Left lobe of liver (tissue), 2 donors: ENCODE data around the gene SIRT3. TPM values are rescaled to one million over a fixed set of nuclear protein-coding genes. Genes with fewer than 3 reads are reported as not detected.
A peak's percentile ranks its signal among the peaks of the same experiment; 100 is the strongest.
"Not testable (repeated sequence)": the region's sequence is repeated elsewhere in the genome, so short reads cannot be mapped to it uniquely, and the experiment has no call there.

Experiments
- ATAC-seq: fragments of 200-7000 bp; cut with Tn5 transposase; one replicate; pipeline ENCODE4 v1.9.1; 2020; ENCODE audit warnings: mild to moderate bottlenecking, moderate library complexity
- DNase-seq: peaks from one replicate; pipeline ENCODE4 v3.0.0-alpha.2; 2020; ENCODE audit warnings: low spot score
- total RNA-seq: library from RNA; stranded (reverse); gene quantifications from one replicate; pipeline ENCODE4 v1.2.1, GENCODE V29; 2021
- donor health status: DM: no; HTN: no; CAD: no; lungs with moderate emphysema.
- donor health status: DM: no; HTN: yes; CAD: no.

The SIRT3 gene
- total RNA-seq, 1 donor from 2014 or later, result 21.4 TPM

DNA sequence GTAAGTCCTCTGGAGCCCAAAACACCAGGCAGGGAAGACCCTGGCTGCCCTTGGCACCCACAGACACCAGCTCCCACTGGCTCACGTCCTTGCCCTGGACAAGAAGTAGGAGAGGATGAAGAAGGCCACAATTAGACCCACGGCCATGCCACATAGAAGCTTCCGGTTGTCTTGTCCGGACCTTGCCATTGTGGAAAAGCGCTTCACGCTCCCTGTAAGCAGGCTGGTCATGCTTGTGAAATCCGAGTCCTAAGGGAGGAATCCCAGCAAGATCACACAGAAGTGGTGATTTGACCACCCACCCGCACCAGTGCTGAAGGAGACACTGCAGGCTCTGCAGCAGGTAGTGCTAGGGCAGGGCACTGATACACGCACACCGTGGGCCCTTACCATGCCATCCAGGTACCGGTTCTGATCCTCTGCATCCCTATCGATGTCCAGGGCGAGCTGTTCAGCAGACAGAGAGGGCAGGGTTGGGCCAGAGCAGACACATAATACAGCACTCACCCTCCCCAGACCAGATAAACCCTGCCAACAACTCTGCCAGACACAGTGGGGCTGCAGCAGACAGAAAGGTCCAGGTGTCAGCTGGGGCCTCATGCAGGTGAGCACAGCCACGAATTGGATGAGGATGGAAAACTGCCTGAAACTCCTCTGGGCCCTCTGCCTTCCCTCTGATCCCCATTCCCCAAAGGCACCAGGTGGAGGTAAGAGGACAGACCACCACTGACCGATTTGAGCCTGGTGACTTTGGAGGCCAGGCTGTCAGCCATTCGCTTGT lies 30.7 kb downstream of the SIRT3 start:
- ATAC-seq (no peak), DNase-seq (peak; percentile 41)

DNA sequence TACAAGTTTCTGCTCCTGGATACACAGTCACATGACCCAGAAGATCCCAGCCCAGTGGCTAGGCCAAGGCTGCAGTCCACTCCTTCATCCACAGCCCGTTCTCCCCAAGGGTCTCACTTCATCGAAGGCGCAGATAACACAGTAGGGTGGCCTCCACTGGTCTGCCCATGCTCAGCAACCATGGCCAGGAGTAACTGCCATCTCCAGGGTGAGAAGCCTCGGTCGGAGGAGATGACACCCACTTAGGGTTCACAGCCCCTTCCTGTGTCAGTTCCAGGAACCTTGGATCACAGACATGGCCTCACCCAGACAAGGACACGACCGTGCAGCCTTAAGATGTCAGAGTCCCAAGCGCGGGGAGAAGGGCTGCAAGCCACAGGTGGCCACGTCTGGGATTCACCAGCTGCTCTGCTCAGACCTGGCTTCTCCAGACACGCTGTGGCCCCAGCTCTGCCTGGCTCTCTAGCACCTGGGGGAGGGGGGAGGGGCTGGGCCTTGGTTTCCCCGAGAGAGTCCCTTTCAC lies 31.5 kb downstream of the SIRT3 start:
- ATAC-seq (no peak), DNase-seq (peak; percentile 42)

DNA sequence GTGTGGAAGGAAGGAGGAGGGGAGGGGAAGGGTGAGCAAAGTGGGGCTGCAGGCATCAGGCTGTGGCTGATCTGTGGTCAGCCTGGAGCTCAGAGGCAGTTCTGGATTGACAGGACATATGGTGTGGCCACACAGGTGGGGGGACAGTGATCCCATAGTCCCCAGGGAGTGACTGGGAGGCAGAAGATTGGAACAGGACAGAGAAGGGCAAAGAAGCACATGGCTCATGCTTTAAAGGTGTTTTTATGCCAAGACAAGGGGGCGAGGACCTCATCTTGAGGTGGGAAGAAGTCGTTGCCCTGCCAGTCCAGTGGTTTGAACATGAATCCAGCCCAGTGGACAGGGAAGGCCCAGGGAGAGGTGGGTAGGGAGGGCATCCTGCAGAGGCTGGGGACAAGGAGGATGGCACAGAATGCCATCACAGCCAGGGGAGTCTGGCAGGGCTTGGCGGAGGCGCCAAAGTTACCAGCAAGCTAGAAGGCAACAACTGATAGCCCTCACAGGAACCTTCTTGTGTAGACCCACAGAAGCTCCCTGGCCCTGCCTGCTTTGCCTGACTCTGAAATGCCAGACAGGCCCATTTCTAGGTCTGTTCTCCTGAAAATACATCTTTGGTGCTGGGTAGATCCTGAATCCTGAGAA lies 32.1 kb downstream of the SIRT3 start:
- no peak for ATAC-seq
- peak; percentile 40 for DNase-seq

DNA sequence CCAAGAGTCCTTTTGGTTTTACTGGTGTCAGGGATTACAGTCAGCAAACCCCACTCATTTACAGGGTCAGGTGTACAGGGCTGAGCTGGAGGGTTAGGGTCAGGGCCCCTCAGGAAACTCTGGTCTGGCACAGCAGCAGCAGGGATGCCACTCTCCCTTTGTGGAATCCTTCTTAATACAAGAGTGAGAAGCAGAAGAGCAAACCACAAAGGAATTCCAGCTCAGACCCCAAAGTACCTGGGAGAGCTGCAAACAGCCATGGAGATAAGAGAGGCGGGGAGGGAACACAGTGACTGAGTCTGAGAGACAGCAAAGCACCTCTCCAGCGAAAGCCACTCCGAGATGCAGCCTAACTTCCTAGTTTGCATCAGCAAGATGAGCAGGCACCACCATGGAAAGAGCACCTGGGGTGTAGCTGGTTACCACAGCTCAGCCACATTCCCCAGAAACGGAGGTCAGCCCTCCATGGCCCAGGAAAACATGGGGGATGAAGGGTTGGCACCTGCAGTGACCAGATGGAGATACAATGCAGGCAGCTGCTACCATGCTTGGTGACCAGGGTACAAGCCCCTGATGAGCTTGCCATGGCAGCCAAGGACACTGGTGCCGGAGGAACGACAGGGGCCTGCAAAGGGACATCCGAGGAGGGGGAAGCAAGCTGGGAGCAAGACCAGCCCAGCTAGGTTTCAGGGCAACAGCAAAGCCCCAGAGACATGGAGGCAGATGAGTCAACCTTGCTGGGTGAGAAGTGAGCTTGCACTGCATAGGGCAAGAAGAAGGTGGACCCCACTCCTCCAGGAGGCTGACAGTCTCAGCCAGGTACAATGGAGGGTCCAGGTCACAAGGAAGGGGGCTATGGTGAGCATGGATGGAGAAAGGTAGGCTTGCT lies 32.8 kb downstream of the SIRT3 start:
- no peak for ATAC-seq
- peak; percentile 41 for DNase-seq

DNA sequence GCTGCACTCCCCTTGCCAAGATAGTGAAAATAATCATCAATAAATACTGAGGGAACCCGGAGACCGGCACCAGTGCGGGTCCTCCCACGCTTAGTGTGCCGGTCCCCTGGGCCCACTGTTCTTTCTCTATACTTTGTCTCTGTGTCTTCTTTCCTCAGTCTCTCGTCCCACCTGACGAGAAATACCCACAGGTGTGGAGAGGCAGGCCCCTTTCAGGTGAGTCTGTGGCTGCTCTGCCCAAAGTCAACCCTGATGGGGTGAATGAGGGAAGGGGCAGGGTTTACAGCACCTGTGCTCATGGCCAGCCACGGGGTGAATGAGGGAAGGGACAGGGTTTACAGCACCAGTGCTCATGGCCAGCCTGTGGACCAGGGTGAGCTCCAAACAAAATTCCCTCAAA lies 33.7 kb downstream of the SIRT3 start:
- ATAC-seq, result no peak
- peak; percentile 35 for DNase-seq

DNA sequence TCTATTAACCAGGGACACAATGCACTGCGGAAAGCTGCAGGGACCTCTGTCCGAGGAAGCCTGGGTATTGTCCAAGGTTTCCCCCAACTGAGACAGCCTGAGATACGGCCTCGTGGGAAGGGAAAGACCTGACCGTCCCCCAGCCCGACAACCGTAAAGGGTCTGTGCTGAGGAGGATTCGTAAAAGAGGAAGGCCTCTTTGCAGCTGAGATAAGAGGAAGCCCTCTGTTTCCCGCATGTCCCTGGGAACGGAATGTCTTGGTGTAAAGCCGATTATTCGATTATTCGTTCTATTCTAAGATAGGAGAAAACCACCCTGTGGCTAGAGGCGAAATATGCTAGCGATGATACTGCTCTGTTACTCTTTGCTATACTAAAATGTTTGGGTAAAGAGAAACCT lies 34.2 kb downstream of the SIRT3 start:
- DNase-seq (no peak), ATAC-seq (no peak)

DNA sequence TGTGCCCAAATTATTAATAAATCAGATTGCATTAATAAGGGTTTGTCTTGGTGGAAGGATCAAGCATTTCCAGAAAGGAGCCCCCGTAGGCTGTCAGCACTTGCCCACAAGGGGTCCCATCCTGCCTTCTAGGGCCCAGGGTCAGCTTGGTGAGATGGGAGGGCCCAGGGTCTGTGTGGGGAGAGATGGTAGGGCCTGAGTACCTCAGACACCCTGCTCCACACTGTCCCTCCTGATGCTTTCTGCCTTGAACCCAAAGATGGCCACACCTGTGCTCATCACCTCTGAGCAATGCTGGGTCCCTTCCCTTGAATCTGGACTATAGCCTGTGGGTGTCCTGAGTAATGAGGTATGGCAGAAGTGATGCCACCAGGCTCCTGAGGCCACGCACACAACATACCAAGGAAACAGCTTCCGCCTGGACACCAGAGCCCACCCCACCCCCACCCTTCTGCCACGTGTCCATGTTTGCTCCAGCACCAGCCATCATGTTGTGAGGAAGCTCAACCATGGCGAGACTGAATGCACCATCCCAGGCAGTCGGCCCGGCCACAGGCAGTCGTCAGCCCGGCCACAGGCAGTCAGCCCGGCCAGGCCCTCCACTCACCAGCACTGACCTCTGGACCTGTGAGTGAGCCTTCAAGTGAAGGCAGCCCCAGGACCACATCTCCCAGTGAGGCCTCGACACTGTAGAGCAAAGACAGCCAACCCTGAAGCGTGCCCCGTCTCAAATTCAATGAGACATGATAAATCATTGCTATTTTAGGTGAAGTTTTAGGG lies 35.7 kb downstream of the SIRT3 start:
- ATAC-seq, result no peak
- DNase-seq, result peak; percentile 42

DNA sequence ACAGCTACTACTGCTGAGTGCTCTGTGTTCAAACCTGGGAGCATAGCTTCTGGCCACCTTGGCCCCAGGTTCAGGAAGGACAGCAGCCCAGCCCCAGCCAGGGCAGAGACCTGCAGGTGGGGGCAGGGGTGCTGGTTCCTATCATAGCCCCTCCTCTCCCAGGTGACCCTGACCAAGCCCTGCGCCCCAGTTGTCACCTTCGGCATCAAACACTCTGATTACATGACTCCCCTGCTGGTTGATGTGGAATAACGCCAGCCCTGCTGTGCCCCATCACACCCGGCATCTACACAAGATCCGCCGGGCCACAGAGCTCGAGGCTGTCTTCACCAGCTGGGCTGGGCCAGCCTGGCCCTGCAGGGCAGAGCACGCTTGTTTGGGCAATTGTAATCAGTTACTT lies 36.4 kb downstream of the SIRT3 start:
- peak; percentile 32 for ATAC-seq
- peak; percentile 44 for DNase-seq

DNA sequence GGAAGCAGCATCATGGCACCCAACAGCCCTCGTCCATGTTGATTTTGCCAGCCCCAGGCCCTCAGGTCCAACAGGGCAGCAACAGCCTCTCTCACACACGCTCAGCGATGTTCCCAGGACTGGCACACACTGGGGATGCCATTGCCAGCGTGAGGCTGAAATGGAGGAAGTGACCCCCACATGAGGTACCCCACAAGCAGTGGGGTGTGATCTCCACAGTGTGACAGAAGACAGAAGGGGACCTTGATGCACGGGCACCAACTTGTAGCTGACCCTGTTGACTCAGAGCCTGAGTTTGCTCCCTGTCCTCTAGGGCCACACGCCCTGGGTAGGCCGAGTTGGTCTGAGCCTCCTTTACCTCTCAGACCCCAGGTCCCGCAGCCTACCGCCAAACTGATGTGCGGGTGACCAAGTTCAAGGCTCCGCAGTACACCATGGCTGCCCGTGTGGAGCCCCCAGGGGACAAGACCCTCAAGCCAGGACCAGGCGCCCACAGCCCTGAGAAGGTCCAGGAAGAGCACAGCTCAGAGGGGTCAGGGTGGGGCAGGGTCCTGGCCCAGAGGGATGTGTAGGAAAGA lies 37.0 kb downstream of the SIRT3 start:
- DNase-seq (peak; percentile 45), ATAC-seq (no peak)

DNA sequence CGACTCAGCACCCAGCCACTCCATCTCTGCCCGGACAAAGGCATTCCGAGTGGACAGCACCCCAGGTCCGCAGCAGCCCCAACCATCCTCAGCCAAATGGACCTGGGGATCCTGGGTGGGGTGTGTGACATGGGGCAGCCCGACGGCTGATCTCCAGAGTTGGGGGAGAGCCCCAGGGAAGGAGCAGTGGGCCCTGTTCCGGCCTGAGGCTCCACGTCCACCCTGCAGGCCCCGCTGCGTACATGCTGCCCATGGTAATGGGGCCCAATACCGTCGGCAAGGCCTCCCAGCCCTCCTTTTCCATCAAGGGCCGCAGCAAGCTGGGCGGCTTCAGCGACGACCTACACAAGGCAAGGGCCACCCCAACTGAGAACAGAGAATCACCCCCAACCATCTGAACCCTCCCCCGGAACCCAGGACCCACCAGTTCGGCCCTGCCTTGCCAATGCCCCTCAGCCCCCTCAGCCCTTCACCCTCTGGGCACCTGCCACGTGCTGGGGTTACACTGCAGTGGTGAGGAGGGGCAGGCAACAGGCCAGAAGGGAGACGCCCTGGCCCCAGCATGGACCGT lies 37.8 kb downstream of the SIRT3 start:
- ATAC-seq (no peak), DNase-seq (peak; percentile 44)

DNA sequence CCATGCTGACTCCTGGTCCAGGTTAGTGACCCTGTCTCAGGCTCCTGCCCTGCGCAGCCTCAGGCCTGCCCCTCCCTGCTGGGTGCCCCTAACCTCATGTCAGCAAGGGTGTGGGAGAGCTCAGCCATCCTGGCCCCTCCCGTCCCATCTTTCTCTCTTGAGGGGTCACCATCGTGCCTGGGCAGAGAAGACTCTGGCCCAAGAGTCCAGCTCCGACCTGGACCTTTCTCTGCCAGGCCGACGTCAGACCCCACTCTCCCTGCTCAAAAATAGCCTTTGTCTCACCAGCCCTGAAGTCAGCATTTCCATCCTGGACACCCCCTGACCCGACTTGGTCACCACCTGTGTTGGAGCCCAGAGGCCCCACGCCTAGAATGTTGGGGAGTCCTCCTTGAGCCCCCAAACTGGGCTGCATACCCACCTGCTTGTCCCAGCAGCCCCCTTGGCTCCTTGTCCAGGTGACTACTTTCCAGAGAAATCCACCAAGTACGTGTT lies 38.4 kb downstream of the SIRT3 start:
- DNase-seq, result no peak
- no peak for ATAC-seq

DNA sequence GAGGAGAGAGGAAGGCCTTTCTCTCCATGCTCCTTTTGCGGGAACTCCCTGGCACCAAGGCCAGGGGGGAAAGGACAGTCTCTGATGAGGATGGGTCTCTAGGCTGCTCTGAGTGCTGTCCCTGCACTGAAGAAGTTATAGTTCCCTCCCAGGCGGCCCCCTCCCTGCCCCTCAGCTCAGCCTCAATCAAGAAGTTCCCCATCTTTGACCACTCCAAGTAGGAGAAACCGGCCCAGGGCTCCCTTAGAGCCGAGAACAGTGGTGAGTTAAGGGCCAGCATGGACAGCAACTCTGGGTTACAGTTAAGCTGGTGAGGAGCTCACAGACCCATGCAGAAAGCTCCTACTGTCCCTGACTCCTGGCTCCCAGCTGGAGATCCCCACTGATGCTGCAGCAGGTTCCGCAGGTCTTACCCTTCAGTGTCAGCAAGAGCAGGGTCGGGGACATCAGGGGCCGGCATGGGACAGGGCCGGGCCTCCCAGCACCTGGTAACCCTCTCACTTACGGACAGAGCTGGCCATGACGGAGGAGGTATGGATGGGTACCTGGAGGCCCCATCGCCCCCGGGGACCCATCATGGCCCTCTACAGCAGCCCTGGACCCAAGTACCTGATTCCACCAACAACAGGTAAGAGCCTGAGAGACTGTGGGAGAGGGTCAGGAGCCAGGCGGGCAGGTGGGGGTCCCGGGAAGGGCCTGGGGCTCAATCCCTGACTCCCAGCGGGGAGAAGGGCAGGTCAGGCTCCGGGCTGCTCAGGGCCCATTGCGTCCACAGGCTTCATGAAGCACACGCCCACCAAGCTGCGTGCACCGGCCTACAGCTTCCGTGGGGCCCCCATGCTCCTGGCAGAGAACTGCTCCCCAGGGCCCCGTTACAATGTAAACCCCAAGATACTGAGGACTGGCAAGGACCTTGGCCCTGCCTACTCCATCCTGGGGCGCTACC lies 39.1 kb downstream of the SIRT3 start:
- DNase-seq (peak; percentile 41), ATAC-seq (no peak)

DNA sequence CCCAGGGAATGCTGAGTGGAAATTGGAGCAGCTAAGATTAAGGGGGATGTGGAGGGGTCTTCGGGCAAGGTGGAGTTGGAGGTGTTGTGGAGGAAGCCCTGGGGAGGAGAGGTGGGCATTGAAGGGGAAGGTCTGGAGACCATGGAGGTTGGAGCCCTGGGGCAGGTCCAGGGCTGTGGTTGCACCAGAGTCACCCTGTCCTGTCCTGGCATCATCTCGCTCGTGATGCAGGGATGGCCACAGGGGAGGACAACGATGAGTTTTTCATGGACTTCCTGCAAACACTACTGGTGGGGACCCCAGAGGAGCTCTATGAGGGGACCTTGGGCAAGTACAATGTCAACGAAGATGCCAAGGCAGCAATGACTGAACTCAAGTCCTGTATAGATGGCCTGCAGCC lies 42.7 kb downstream of the SIRT3 start:
- DNase-seq, result peak; percentile 43
- ATAC-seq, result peak; percentile 15

DNA sequence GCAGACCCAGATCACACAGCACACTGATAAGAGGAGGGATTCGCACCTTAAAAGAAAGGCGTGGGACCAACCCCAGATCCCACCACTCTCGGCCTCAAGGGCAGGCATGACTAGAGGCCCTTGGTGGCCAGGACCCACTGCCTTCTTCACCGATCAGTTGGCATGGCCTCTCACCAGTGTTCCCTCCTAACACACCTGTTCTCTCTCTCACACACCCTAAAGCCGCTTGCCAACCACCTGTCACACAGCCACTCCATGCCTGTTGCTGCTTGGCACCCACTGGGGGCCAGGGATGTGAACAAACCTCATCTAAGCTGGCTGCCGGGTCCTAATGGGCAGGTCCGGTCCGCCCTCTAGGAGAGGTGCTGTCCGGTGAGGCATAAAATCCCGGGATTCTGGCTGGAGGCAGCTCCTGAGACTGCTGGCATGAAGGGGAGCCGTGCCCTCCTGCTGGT lies 43.4 kb downstream of the SIRT3 start, which contains the start of gene SCGB1C1:
Gene SCGB1C1 (plus strand): TSS at position 405 of the 455 bp plus-strand sequence. CDS start 22 bp downstream, at position 427.
- DNase-seq, ATAC-seq: not testable (repeated sequence)

DNA sequence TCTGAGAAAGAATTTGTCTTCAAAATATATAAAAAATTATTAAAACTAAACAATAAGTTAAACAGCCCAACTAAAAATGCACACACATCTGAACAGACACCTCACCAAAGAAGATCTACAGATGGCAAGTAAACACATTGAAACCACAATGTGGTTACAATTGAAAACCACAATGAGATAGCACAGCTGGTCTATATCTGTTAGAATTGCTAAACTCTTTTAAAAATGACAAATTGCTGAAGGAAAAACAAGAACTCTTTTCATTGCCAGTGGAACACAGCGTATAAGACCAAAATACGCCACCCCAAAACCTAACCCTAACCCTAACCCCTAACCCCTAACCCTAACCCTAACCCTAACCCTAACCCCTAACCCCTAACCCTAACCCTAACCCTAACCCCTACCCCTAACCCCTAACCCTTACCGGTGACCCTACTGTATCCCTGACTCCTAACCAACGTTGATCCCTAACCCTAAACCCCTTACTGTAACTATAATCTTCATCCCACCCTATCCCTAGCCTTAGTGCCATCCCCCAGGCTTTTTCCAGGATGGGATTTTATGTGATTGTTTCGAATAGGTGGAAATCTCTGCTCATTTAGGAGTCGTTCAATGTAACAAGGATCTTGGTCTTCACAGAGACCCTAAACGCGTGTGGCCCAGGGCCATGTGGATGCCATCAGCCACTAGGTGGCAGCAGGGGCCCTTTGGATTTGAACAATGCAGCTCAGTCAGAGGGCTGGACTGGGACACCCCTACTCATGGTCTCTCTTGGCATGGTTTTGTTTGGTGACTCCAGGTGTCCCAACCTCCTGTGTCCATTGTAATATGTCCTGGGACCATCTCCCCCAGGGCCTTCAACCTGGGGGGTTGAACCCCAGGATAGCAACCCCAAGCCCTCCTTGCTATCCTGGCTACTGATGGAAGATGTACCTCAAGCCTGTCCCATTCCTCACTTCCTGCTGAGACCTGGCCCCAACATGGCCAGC lies 44.4 kb downstream of the SIRT3 start:
- not testable (repeated sequence) for DNase-seq
- peak; percentile 79 for ATAC-seq

DNA sequence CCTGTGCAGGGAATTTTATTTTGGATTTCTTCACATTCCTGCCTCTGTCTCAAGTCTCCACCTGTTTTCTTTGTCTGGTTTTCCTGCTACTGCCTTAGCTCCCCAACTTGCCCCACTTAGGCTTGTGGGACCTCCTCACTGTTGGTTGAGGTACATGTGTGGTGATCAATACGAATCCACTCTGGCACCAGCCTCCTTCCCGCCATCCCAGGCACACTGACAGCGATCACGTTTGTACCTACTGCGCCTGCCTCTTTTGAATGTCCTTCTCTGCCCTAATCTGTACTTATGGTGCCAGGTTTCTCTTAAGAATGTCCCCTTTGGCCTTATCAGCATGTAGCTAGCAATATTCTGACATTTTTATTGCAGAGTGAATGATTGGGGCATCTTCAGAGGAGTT lies 45.6 kb downstream of the SIRT3 start:
- not testable (repeated sequence) for ATAC-seq, DNase-seq

DNA sequence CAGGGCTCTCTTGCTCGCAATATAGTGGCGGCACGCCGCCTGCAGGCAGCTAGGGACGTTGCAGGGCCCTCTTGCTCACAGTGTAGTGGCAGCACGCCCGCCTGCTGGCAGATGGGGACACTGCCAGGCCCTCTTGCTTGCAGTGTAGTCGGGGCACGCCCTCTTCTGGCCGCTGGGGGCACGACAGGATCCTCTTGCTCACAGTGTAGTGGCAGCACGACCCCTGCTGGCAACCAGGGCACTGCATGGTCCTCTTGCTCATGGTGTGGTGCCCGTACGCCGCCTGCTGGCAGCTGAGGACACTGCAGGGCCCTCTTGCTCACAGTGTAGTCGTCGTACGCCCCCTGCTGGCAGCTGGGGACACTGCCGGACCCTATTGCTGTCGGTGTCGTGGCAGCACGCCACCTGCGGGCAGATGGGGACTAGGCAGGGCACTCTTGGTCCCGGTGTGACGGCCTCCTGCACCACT lies 46.3 kb downstream of the SIRT3 start:
- ATAC-seq, result peak; percentile 76
- DNase-seq, result peak; percentile 53
